ENCODE results near the gene DCDC2. TPM values are rescaled to one million over a fixed set of nuclear protein-coding genes. Genes with fewer than 3 reads are reported as not detected.
"Not testable (repeated sequence)": the region's sequence is repeated elsewhere in the genome, so short reads cannot be mapped to it uniquely, and the experiment has no call there.

The DCDC2 gene
- total RNA-seq, 4 donors from 2014 or later = 0.64 to 1.6 (median 1.2) TPM; not detected in 1

GRCh38 chr6:24322924-24323323 is 34.9 kb downstream of the DCDC2 start:
- TF ChIP-seq POLR2A (IDR thresholded peaks at IDR 0.05) = no peak
- TF ChIP-seq POLR2AphosphoS5 (IDR thresholded peaks at IDR 0.05) = no peak
- TF ChIP-seq EP300 (IDR thresholded peaks at IDR 0.05; ENCODE audit: low read depth) = no peak
- no peak for TF ChIP-seq CTCF (IDR thresholded peaks at IDR 0.05)
- Histone ChIP-seq H3K27me3 (no peaks in the 10 kb centered on the region), H3K36me3 (no peaks in the 10 kb centered on the region), H3K9me3 (no peaks in the 10 kb centered on the region), H3K27ac (no peak overlapping the region), H3K4me3 (no peak overlapping the region), H3K4me1 (no peaks in the 10 kb centered on the region)
- no peak for DNase-seq
- in situ Hi-C loops (cut with MboI; ENCODE audit: low pct_ligation_motif_present in 1 of 4, low pct_unique_long_range_greater_than_20kb in 1 of 4, low sequenced_read_pairs in 3 of 4) = no loop called here
- 89 to 93% methylated on average over 3 of the region's 3 CpGs for whole genome bisulfite sequencing, 2 donors (ENCODE audit: low coverage in 1 of 2)
- intact Hi-C loops (cut with DNase I; ENCODE audit: low total_unique reads) = no loop called here

- H3K4me3 ChIP-seq; H3K9me3 ChIP-seq; H3K27me3 ChIP-seq; H3K27ac ChIP-seq; intact Hi-C loops (cut with DNase I; ENCODE audit: low total_unique reads); H3K36me3 ChIP-seq; H3K4me1 ChIP-seq; DNase-seq; in situ Hi-C loops (cut with MboI; ENCODE audit: low pct_ligation_motif_present in 1 of 4, low pct_unique_long_range_greater_than_20kb in 1 of 4, low sequenced_read_pairs in 3 of 4): not testable (repeated sequence)
- WGBS, 2 donors (ENCODE audit: low coverage in 1 of 2) = 69 to 82% methylated on average over 3 of the region's 3 CpGs
Measured at GRCh38 chr6:24322446-24322845, 35.4 kb downstream of the DCDC2 start.

GRCh38 chr6:24321538-24322162 is 36.2 kb downstream of the DCDC2 start:
- H3K9me3 ChIP-seq = no peaks in the 10 kb centered on the region
- in situ Hi-C loops (cut with MboI; ENCODE audit: low pct_ligation_motif_present in 1 of 4, low pct_unique_long_range_greater_than_20kb in 1 of 4, low sequenced_read_pairs in 3 of 4) = no loop called here
- WGBS, 2 donors (ENCODE audit: low coverage in 1 of 2) = 55 to 67% methylated on average over 5 of the region's 5 CpGs
- TF ChIP-seq POLR2A (IDR thresholded peaks at IDR 0.05) (no peak), POLR2AphosphoS5 (IDR thresholded peaks at IDR 0.05) (no peak), CTCF (IDR thresholded peaks at IDR 0.05) (no peak), EP300 (IDR thresholded peaks at IDR 0.05; ENCODE audit: low read depth) (no peak)
- intact Hi-C loops (cut with DNase I; ENCODE audit: low total_unique reads) = no loop called here
- H3K4me1 ChIP-seq = no peaks in the 10 kb centered on the region
- no peaks in the 10 kb centered on the region for H3K27me3 ChIP-seq
- no peak overlapping the region for H3K27ac ChIP-seq
- DNase-seq = no peak
- no peak overlapping the region for H3K4me3 ChIP-seq
- H3K36me3 ChIP-seq = no peaks in the 10 kb centered on the region

- no peak for DNase-seq
- H3K4me3 ChIP-seq = no peak overlapping the region
- WGBS, 2 donors (ENCODE audit: low coverage in 1 of 2) = 21 to 42% methylated on average over 4 to 6 of the region's 6 CpGs
Measured at GRCh38 chr6:24313251-24314141, 44.4 kb downstream of the DCDC2 start.

GRCh38 chr6:24311775-24312174 is 46.1 kb downstream of the DCDC2 start:
- H3K4me1 ChIP-seq; H3K36me3 ChIP-seq; DNase-seq; H3K27ac ChIP-seq; intact Hi-C loops (cut with DNase I; ENCODE audit: low total_unique reads); H3K27me3 ChIP-seq; H3K4me3 ChIP-seq; in situ Hi-C loops (cut with MboI; ENCODE audit: low pct_ligation_motif_present in 1 of 4, low pct_unique_long_range_greater_than_20kb in 1 of 4, low sequenced_read_pairs in 3 of 4); H3K9me3 ChIP-seq: not testable (repeated sequence)
- WGBS, 2 donors (ENCODE audit: low coverage in 1 of 2) = 88 to 92% methylated on average over 2 to 4 of the region's 4 CpGs

More at GRCh38 chr6:24313251-24314141, 44.4 kb downstream of the DCDC2 start:
- intact Hi-C loops (cut with DNase I; ENCODE audit: low total_unique reads) = no loop called here
- H3K4me1 ChIP-seq = peaks cover 0 to 3% (median 0%) of the 10 kb centered on the region in 4 donors
- H3K27ac ChIP-seq = no peak overlapping the region
- in situ Hi-C loops (cut with MboI; ENCODE audit: low pct_ligation_motif_present in 1 of 4, low pct_unique_long_range_greater_than_20kb in 1 of 4, low sequenced_read_pairs in 3 of 4) = no loop called here
- H3K27me3 ChIP-seq = no peaks in the 10 kb centered on the region
- no peaks in the 10 kb centered on the region for H3K36me3 ChIP-seq
- TF ChIP-seq CTCF (IDR thresholded peaks at IDR 0.05) (no peak), POLR2A (IDR thresholded peaks at IDR 0.05) (no peak), POLR2AphosphoS5 (IDR thresholded peaks at IDR 0.05) (no peak), EP300 (IDR thresholded peaks at IDR 0.05; ENCODE audit: low read depth) (no peak)
- no peaks in the 10 kb centered on the region for H3K9me3 ChIP-seq

Measured in transverse colon (tissue), 4 donors.